GM21717 (cell line): Measurements from ENCODE around the gene SRGAP3.

ENCODE experiments used
- ATAC-seq: cut with Tn5 transposase; IDR thresholded peaks from one replicate; pipeline ENCODE4 v1.9.1; 2021; ENCODE audit warnings: mild to moderate bottlenecking, moderate library complexity; ENCODE audit not compliant: unreplicated experiment

Gene SRGAP3

DNA sequence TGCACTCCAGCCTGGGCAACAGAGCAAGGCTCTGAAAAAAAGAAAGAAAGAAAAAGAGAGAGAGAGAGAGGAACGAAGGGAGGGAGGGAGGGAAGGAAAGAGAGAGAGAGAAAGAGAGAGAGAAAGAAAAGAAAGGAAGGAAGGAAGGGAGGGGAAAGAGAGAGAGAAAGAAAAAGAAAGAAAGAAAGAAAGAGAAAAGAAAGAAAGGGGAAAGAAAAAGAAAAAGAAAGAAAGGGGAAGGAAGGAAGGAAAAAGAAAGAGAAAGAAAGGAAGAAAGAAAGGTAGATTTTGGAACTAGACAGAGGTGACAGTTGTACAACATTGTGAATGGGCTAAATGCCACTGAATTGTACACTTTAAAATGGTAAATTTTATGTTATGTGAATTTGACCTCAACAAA is 5.3 kb upstream of the SRGAP3 start:
- ATAC-seq = no peak

DNA sequence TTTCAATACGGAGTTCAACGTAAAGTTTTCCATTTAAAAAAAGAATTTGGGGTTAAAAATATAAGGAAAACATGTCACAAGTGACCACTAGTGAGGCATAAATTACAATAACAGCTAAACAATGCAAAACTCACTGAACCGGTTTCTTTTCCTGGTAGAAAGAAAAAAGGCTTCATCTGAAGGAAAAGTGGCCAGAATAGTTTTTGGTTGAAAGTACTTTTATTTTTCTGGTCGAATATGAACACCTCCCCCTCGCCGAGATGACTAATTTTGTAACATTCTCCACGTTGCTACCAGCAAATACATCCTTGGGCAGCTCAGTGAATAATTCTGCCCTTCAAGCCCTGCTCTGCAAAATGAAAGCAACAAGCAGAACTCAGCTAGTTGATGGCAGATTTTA is 3.9 kb upstream of the SRGAP3 start:
- ATAC-seq = no peak

DNA sequence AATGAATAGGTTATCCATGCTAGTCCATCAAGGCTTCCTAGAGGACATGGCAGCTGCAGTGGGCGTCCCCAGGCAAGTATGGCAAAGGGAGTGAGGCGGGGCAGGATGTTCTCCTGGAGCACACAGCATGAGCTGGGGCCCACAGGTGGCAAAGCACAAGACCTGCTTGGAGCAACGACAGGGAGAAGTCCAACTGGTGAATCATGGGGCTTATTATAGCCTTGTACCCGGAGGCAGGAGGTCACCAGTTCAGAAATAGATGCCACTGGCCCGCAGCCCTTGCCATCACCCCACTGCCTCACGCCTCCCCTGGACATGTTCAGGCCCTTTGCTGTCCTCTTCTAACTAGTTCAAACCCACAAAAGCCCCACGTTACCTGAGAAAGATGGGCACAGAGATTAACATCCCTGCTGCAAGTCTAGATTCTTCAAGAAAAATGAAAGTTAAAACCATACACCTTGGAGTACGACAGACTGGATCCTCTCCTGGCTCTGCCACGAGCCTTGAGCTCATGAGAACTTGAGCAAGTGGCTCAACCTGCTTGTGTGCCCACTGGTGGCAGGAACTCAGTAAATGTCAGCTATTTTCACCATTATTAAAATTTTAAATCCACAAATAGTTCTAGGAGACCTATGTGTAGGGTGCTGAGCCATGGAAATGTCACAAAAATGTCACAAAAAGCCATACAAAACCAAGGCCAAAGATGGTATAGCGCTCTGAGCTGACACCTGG is 1.8 kb upstream of the SRGAP3 start:
- ATAC-seq = no peak

DNA sequence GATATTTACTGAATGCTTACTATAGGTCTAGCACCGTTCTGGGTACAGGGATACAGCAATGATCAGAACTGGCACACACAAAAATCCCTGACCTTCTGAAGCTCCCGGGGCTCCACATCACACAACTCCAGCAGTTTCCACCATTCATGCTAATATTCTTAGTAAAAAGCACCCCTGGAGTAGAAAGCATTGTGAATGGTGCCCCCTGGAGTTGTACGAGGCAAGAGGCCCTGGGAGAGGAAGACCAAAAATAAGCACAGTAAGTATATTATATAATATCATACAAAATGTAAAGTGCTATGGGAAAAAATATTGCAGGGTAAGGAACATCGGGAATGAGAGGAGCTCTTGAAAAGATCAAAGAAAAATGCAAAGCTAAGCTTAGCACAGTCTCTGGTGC is 790 bp upstream of the SRGAP3 start:
- no peak for ATAC-seq

DNA sequence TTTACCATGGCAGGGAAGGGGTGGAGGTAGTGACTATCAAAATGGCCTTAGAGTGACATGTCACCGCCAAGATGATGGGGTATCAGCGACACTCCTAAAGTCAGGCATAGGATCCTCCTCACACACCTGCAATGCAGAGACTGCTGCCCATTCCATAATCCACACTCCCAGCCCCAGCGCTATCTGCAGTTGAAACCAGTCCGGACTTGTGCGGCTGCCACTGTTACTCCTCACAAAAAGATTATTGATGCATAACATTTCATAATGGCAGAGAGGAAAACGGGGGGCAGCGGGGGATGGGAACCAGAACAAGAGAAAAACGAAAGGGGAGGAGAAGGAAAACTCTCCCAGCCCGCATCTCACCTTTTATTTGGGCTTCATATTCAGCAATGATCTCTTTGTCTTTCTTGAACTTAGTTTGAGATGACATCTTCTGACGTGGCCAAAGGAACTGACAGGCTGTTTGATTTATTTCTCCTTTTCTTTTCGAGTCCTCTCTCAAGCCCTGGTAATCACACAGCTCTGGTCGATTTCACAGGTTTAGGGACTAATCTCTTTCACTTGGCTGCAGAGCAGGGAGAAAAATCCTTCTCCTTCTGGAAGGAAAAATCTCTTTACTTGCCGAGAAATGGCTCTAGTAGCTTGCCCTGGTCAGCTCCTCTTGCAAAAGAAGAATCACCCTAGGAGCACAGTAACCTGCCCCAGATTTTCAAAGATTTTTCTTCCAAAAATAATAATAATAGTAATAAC is 749 bp downstream of the SRGAP3 start:
- ATAC-seq = no peak

DNA sequence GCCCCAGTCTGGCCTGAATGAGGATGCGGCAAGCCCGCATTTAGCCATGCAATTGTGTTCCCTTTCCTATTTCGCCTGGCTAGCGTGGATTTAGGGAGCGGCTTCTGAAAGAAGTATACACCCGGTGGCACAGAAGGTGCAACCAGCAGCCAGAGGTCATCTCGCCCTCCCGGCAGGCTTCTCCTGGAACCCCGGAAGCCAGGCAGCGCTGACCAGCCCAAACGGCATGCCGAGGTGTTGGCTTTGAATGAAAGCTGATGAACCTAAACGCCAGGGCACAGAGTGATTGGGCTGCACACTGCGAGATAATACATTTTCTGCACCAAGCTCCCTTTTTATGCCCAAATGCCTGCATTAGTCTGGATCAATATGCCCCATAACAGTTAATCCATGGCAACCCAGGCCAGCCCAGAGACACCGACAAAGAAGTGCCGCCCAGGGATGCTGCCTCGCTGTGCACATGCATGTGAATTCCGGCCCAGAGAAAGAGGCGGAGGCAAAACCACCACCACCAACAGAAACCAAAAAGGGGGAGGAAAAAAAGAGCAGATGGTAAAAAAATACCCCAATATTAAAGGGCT is 1.4 kb downstream of the SRGAP3 start:
- no peak for ATAC-seq

DNA sequence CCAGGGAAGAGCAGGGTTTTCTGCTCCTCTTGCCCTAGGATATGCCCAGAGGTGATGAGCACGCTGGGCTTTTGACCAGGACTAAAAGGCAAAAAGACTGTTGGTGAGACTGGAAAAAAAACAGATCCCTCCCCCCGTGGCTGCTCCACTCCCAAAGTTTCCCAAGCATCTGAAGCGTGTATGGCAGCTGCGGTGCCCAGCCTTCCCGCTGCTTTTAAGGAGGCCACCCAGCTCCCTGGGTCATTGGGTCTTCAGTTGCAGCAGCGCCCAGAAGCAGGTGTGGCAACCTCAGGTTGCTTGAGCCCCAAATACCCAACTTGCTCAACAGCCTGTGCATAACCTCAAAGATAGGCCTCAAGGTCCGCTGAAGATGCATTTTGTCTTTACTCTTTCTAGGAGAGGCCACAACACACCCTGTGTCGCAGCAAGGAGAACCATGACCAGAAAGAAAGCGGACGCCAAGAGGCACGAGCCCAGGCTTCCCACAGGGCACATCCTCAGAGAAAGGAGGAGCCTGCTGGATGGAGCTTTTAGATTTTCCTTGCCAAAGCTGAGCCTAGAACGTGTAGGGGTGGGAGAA is 2.0 kb downstream of the SRGAP3 start:
- no peak for ATAC-seq

DNA sequence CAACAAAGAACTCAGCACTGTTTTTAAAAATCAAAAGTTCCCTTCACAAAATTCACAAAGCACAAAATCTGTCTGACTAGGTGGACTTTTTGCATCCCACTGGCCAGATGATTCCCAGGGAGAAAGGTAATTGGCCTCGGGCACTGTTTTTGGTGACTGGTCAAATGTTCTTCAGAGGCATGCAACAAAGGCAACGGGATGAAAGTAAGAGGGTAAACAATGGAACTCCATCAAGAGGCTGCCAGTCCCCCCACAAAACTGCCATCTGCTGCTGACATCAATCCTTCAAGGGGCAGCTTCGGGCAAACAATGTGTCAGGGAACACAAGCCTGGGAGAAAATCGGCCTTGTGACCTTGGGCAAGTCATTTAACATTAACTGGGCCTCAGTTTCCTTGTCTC is 3.3 kb downstream of the SRGAP3 start:
- no peak for ATAC-seq

DNA sequence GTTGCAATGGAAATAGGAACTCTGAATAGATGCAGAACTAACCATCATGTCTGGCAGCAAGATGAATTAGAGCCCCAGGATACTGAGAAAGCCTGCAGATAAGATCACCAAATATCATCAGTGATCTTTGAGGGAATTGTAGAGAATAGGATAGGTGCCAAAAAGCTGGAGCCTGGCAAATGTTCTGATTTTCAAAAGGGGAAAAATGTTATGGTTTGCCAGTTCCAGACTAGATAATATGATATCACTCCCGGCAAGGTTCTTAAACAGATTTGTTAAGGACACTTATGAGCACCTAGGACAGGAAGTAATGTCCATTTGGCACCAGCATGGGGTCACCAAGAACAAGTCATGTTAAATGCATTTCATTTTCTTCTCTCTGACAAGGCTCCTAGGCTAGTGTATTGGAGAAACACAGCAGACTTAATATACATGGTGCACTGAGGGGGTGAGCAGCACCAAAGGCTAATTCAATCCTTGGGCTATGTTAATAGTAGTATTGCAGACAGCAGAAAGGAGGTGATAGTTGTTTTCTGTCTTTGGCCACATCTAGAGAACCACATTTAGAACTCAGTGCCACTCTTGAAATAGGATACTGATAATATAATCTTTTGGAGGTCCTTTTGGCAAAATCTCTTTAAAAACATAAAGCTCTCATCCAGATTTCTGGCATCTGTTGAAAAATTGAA is 4.8 kb downstream of the SRGAP3 start:
- ATAC-seq = no peak

DNA sequence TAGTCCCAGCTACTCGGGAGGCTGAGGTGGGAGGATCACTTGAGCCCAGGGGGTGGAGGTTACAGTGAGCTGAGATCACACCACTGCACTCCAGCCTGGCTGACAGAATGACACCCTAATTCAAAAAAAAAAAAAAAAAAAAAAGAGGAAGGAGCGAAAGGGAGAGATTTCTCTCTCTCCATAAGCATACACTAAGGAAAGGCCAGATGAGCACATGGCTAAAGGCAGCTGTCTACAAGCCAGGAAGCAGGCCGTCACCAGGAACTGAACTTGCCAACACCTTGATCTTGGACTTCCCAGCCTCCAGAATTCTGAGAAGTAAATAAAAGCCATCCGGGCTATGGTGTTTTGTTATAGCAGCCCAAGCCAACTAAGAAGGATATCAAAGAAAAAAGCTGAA is 7.5 kb downstream of the SRGAP3 start:
- ATAC-seq = no peak

DNA sequence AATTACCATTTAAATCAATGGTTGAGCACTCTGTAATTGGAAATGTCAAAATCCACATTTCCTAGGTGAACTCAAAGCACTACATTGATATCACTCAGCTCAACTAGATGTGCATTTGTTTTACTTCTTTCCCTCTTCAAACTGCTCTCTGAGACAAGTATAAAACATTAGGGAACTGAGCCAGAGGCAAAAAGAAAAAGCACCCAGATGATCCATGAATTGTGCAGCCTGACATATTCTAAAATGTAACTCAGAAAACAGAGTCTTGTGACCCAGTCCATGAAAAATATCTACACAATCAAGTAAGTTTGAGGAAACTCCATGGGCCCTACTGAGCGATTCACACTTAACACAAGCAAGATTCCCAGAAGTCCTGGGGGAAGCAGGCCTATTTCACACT is 9.8 kb downstream of the SRGAP3 start:
- no peak for ATAC-seq

DNA sequence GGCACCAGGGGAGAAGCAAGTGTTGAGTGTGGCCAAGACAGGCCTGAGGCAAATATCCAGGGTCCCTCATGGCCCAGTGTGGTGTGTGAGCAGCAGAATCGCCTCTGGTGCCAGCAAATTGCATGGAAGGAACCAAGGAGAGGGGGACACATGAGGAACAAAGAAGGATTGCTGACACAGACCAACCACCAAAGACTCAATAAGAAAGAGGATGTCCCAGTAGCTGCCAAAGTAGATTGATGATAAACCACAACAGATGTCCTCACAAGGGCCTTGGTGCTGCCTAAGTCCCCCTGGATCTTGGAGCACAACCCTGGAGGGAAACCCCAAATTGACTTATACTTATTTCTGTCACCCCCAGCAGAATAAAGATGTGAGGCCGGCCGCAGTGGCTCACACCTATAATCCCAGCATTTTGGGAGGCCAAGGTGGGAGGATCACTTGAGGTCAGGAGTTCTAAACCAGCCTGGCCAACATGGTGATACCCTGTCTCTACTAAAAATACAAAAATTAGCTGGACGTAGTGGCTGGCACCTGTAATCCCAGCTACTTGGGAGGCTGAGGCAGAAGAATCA is 10.6 kb downstream of the SRGAP3 start:
- ATAC-seq = no peak

DNA sequence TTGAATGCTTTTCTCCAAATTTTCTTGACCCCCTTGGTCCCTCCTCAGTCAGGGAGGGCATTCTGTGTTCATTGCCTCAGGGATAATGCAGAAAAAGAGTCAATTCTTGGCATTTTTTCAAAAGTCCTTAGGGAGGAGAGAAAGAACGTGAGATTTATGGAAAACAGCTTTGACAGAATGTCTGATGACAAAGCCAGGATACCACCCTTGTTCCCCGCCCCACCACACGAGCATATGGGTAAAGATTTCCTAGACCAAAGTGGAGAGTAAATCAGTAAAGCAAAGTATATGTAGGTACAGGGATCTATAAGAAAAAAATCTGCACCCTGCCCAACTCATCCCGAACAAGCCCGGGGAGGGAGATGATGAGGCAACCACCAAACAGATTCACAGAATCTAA is 11.2 kb downstream of the SRGAP3 start:
- no peak for ATAC-seq

DNA sequence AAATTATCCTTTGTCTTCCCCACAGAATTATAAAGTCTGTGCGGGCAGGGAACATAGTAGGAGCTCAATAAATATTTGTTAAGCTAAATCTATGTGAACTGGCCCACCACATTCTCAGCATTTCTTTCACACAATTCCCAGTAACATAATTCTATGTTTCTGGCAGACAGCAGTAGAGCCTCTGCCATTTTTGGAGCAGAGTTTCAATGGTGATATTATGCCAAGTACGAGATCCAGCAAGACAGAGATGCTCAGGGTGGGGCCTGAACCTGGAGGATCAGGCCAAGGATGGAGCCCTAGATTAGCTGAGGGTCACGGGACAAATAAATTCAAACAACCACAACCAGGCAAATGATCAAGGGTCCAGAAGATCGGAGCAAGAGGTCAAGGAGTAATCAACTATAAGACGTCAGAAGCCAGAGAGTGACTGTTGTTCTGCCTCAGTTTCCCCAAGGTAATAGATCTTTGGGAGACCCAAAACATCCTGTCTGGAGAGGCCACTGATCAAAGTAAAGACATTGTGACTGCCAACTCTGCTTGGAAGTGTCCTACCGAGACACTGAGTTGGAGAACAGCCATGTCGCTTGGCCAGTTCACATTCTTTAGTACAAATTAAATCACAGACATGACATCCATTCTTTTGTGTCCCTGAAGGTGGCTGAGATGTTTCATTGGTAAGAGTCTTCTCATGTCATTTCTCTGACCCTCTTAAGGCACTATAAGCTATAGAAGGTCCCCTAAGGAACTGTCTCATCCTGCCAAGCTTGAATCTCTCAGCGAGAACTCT is 15.4 kb downstream of the SRGAP3 start:
- ATAC-seq = no peak

DNA sequence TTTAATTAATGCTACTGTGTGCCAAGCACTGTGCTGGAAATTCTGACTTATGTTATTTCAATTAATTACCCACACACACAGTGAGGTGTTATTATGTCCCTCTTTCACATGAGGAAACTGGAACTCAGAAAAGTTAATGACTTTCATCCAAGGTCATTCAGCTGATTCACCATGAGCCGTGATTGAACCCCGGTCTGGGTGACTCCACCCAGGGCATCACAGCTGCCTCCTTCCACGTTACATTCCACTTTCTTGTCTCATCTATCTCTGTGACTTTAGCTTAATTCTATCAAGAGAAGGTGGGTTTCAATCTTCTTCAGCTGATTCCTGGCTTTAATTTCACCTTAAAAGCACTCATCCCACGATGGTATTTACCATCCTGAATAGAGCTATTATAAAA is 16.3 kb downstream of the SRGAP3 start:
- ATAC-seq = no peak

DNA sequence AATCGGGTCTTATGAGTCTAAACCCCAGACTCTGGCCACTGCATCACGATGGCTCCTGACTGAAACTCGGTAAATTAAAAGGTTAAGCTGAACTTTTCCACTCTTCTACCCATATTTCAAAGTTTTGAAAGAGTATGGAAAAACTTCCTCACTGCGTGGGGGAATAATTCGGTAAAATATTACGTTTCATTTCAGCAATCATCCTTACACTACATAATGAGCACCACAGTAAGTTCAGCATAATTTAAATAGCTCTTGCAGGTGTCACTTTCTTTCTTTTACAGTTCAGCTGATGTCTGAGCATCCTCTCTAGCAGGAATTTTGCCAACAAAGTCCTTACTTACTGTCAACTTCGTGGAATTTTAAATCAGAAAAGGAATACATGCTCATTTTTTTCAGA is 17.5 kb downstream of the SRGAP3 start:
- ATAC-seq = no peak

DNA sequence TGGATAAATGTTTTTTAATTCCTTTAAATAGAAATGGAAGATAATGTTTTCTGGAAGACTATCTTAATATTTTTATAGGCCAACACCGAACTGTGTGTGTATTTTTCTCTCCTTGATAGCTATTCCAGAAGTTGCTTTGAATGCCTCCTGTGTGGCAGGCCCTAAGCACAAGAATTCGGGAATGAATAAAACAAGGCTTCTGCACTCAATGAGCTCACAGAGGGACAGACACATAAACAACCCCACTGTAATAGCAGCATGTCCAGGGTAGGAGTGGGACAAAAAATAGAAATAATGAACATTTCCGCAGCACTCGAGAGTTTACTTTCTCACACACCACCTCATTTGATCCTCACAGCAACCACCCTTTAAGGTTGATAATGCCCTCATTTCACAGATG is 18.0 kb downstream of the SRGAP3 start:
- ATAC-seq = no peak

DNA sequence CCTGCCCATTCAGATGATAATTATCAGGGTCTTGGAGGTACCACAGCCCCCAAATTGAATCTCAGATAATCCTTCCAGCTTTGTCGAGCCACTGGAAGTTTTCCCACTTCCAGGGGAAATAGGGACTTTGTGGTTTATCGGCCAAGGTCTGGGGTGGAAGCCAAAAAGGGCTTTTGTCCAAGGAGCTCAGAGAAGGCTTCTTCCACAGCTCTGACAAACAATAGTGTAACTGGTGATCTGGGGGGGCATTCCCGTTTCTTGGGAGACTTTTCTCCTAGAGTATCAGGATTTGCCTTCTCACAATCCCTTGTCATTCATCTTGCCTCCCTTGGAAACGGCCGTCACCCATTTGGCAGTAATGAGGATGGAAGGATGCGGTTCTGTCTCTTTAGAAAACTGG is 18.4 kb downstream of the SRGAP3 start:
- no peak for ATAC-seq

DNA sequence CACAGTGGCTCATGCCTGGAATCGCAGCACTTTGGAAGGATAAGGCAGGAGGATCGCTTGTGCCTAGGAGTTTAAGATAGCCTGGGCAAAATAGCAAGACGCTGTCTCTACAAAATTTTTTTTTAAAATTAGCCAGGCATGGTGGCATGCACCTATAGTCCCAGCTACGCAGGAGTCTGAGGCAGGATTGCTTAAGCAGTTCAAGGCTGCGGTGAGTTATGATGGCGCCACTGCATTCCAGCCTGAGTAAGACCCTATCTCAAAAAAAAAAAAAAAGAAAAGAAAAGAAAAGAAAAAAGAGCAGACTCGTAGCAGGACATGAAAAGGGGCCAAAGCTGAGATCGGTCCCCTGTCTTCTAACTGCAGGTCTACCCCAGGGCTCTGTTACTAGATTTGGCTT is 18.9 kb downstream of the SRGAP3 start:
- no peak for ATAC-seq

DNA sequence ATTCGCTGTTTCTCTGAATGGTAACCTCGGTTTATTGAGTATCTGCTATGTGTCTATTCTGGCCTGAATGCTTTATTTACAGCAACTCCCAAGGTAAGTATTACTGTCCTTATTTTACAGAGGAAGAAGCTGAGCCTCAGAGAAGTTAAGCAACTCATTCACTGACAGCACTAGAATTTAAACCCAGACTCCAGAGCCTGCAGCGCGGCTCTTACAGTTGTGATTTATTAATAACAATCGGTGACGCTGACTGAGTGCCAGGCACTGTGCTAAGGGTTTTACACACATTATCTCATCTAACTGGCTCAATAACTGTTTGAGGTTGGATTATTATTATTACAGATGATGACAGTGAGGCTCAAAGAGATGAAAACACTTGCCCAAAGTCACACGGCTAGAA is 19.6 kb downstream of the SRGAP3 start:
- no peak for ATAC-seq
